SK-N-SH (cell line): ENCODE results near the gene PTPA. TPM values are rescaled to one million over a fixed set of nuclear protein-coding genes. Genes with fewer than 3 reads are reported as not detected.
"Not testable (repeated sequence)": the region's sequence is repeated elsewhere in the genome, so short reads cannot be mapped to it uniquely, and the experiment has no call there.

Source experiments
- CTCF ChIA-PET: fragments of 300-600, 350-600 bp; formaldehyde crosslinking; extraction: SDS; loops from one replicate; lab custom pipeline; 2021; lab: Yijun Ruan, JAX
- POLR2A ChIA-PET: fragments of 350-600 bp; sonication (Branson Sonifier 250); formaldehyde crosslinking; extraction: SDS; loops from one replicate; lab custom pipeline; 2020; ENCODE audit warnings: antibody characterized with exemption, inconsistent platforms; lab: Yijun Ruan, JAX
- DNase-seq: peaks from one replicate; pipeline ENCODE4 v3.0.0; 2012
- H2AFZ ChIP-seq: fragments of 200-600 bp; sonication (generic); 2 replicates; pipeline ENCODE4 v1.8.1; 2016; ENCODE audit warnings: antibody characterized with exemption, mild to moderate bottlenecking, low read depth
- H3F3A ChIP-seq: fragments of 200-600 bp; sonication (generic); replicated peaks from 2 replicates; pipeline ENCODE3; 2016; ENCODE audit warnings: antibody characterized with exemption, mild to moderate bottlenecking; ENCODE audit not compliant: insufficient read depth
- H3K27ac ChIP-seq, 2 experiments: fragments of 200-500 bp in 1 of 2; fragments of 200-600 bp in 1 of 2; sonication (Bioruptor generic) in 1 of 2; sonication (generic), shearing (Covaris generic) in 1 of 2; 2 replicates each; pipeline versions ENCODE4 v1.5.1 to v1.6.1; 2014 to 2016; ENCODE audit warnings: low read depth in 2 of 2, inconsistent platforms in 1 of 2, low read length in 1 of 2, mild to moderate bottlenecking in 1 of 2, mixed read lengths in 1 of 2
- H3K27me3 ChIP-seq: fragments of 200-600 bp; sonication (generic), shearing (Covaris generic); 2 replicates; pipeline ENCODE4 v1.6.1; 2016; ENCODE audit warnings: mixed run types; ENCODE audit not compliant: insufficient read depth
- H3K36me3 ChIP-seq, 2 experiments: fragments of 200-500 bp in 1 of 2; fragments of 200-600 bp in 1 of 2; sonication (Bioruptor generic) in 1 of 2; sonication (generic) in 1 of 2; replicated peaks in 1 of 2; 2 replicates each; pipeline versions ENCODE3 to v1.5.1; 2014 to 2016; ENCODE audit warnings: low read length in 1 of 2, mild to moderate bottlenecking in 1 of 2; ENCODE audit not compliant: insufficient read depth in 2 of 2, control insufficient read depth in 1 of 2
- H3K4me1 ChIP-seq, 2 experiments: fragments of 200-500 bp in 1 of 2; fragments of 200-600 bp in 1 of 2; sonication (Bioruptor generic) in 1 of 2; sonication (generic), shearing (Covaris generic) in 1 of 2; 2 replicates each; pipeline versions ENCODE4 v1.5.1 to v1.6.1; 2014 to 2016; ENCODE audit warnings: low read depth in 1 of 2, low read length in 1 of 2, mixed run types in 1 of 2; ENCODE audit not compliant: insufficient read depth in 2 of 2, control insufficient read depth in 1 of 2
- H3K4me2 ChIP-seq: fragments of 200-600 bp; sonication (generic), shearing (Covaris generic); 2 replicates; pipeline ENCODE4 v1.6.1; 2017; ENCODE audit warnings: mixed run types
- H3K4me3 ChIP-seq, 2 experiments: fragments of 200-500 bp in 1 of 2; fragments of 200-600 bp in 1 of 2; sonication (Bioruptor generic) in 1 of 2; sonication (generic), shearing (Covaris generic) in 1 of 2; 2 replicates each; pipeline versions ENCODE4 v1.5.1 to v1.8.1; 2014 to 2016; ENCODE audit warnings: low read depth in 2 of 2, inconsistent platforms in 1 of 2, low read length in 1 of 2, mild to moderate bottlenecking in 1 of 2, mixed read lengths in 1 of 2, moderate library complexity in 1 of 2
- H3K79me2 ChIP-seq: fragments of 200-600 bp; sonication (generic); 2 replicates; pipeline ENCODE4 v1.8.1; 2017; ENCODE audit warnings: mild to moderate bottlenecking; ENCODE audit not compliant: insufficient read depth
- H3K9ac ChIP-seq: fragments of 200-600 bp; sonication (generic); 2 replicates; pipeline ENCODE4 v1.6.1; 2017; ENCODE audit warnings: mixed run types
- H3K9me2 ChIP-seq: fragments of 200-600 bp; sonication (generic); 2 replicates; pipeline ENCODE4 v1.6.1; 2017; ENCODE audit warnings: mixed run types
- H3K9me3 ChIP-seq: fragments of 200-600 bp; sonication (generic); 2 replicates; pipeline ENCODE4 v1.6.1; 2017; ENCODE audit warnings: mixed run types, mild to moderate bottlenecking, moderate library complexity
- H4K20me1 ChIP-seq: fragments of 200-600 bp; sonication (generic); 2 replicates; pipeline ENCODE4 v1.6.1; 2017; ENCODE audit warnings: mild to moderate bottlenecking, mixed run types; ENCODE audit not compliant: insufficient read depth
- EZH2phosphoT487 ChIP-seq: fragments of 200-600 bp; sonication (generic); IDR thresholded peaks from 2 replicates; pipeline ENCODE4 v1.6.1; 2017; ENCODE audit warnings: low read depth, mixed run types, mild to moderate bottlenecking, antibody characterized with exemption, moderate library complexity, borderline replicate concordance
- FOSL2 ChIP-seq: IDR thresholded peaks from 2 replicates; pipeline ENCODE4 v1.4.0; 2012; ENCODE audit warnings: low read depth, mild to moderate bottlenecking, moderate library complexity, borderline replicate concordance
- FOXJ3 ChIP-seq: sonication (generic); formaldehyde crosslinking; IDR thresholded peaks from 2 replicates; pipeline ENCODE4 v1.5.1; 2020; ENCODE audit warnings: mild to moderate bottlenecking, missing genetic modification reagents
- GABPA ChIP-seq: IDR thresholded peaks from 2 replicates; pipeline ENCODE4 v1.4.0; 2012; ENCODE audit warnings: low read depth, mild to moderate bottlenecking
- JUND ChIP-seq: IDR thresholded peaks from 2 replicates; pipeline ENCODE4 v1.4.0; 2012
- RAD21 ChIP-seq: IDR thresholded peaks from 2 replicates; pipeline ENCODE4 v1.6.1; 2012; ENCODE audit warnings: mild to moderate bottlenecking, low read length
- RCOR1 ChIP-seq: fragments of 150-350 bp; IDR thresholded peaks from 2 replicates; pipeline ENCODE4 v1.6.1; 2017; ENCODE audit warnings: antibody characterized with exemption, low read length
- RXRA ChIP-seq: IDR thresholded peaks from 2 replicates; pipeline ENCODE4 v1.4.0; 2012; ENCODE audit warnings: low read depth, mild to moderate bottlenecking, borderline replicate concordance
- SMC3 ChIP-seq: IDR thresholded peaks from 2 replicates; pipeline ENCODE4 v1.6.1; 2012; ENCODE audit warnings: low read depth, low read length, improper control_type of control experiment
- TAF1 ChIP-seq: IDR thresholded peaks from 2 replicates; pipeline ENCODE4 v1.6.1; 2012; ENCODE audit warnings: low read depth, mild to moderate bottlenecking, low read length, moderate library complexity, borderline replicate concordance
- TCF12 ChIP-seq: IDR thresholded peaks from 2 replicates; pipeline ENCODE4 v1.4.0; 2012
- WGBS: methylation state at CpG from one replicate; pipeline ENCODE4 v1.1.6; 2017; ENCODE audit warnings: low lambda C conversion rate; 5-methylcytosine and 5-hydroxymethylcytosine counted together
- polyA plus RNA-seq, 3 experiments: library from polyadenylated mRNA; depleted of rRNA; stranded (reverse); fragments of >200 nt; gene quantifications; 2 replicates each; pipeline ENCODE4 v1.2.3, GENCODE V29; 2012
- TF ChIP-seq, protein P1 (sequence below): IDR thresholded peaks from 2 replicates; pipeline ENCODE4 v1.4.0; 2012; ENCODE audit warnings: low read depth
- TF ChIP-seq, protein P2 (sequence below): fragments of 150-350 bp; IDR thresholded peaks from 2 replicates; pipeline ENCODE4 v1.6.1; 2017; ENCODE audit warnings: antibody characterized with exemption, low read length, low read depth, borderline replicate concordance

PTPA gene
- polyA plus RNA-seq, 1 of the 3 experiments (the other 2 are of a cell fraction) = 130 TPM

DNA sequence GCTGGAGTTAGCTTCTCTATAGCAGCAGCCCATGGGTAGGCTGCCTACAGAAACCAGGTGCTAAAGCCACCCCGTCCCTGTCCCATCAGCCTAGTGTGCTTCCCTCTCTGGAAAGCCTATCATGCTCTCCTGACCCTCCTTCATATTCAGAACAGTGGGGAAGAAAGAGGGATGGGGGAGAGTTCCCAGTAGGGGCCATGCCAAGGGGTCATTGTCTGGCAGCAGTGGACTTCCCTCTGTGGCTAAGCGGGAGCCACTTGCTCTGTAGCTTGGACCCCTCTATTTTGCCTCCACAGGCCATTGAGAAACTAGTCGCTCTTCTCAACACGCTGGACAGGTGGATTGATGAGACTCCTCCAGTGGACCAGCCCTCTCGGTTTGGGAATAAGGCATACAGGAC, 17.5 kb downstream of the PTPA start:
- no peak for DNase-seq
- no peak for TF ChIP-seq RXRA
- no peak for TF ChIP-seq FOSL2
- TF ChIP-seq, protein P1, sequence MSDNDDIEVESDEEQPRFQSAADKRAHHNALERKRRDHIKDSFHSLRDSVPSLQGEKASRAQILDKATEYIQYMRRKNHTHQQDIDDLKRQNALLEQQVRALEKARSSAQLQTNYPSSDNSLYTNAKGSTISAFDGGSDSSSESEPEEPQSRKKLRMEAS = no peak
- no peak for TF ChIP-seq EZH2phosphoT487
- TF ChIP-seq SMC3 = no peak
- TF ChIP-seq RCOR1 = no peak
- TF ChIP-seq, protein P2, sequence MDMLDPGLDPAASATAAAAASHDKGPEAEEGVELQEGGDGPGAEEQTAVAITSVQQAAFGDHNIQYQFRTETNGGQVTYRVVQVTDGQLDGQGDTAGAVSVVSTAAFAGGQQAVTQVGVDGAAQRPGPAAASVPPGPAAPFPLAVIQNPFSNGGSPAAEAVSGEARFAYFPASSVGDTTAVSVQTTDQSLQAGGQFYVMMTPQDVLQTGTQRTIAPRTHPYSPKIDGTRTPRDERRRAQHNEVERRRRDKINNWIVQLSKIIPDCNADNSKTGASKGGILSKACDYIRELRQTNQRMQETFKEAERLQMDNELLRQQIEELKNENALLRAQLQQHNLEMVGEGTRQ = no peak
- no peak for TF ChIP-seq TCF12
- TF ChIP-seq FOXJ3 = no peak
- ChIA-PET CTCF (interaction anchor here (1.0 to 16.0 kb wide), 2 partner anchors 13 to 482 kb away, joined by 4 to 211 read pairs; no protein-coding TSS in a partner anchor), POLR2A (no interaction called here)
- Histone ChIP-seq H3K9me3 (no peaks in the 10 kb centered on the region), H3K4me2 (no peak overlapping the region), H3K4me1 (peaks cover 3 to 12% of the 10 kb centered on the region in 2 experiments; a peak in 2 of 4 replicates), H3K9me2 (no peaks in the 10 kb centered on the region), H3F3A (peaks cover 4% of the 10 kb centered on the region), H3K79me2 (peaks cover 15% of the 10 kb centered on the region), H3K36me3 (peaks cover 8 to 35% of the 10 kb centered on the region in 2 experiments), H2AFZ (no peak overlapping the region), H3K9ac (no peak overlapping the region), H3K27ac (no peak overlapping the region), H4K20me1 (no peaks in the 10 kb centered on the region), H3K27me3 (no peaks in the 10 kb centered on the region), H3K4me3 (no peak overlapping the region)
- 96% methylated on average over 5 of the region's 5 CpGs for WGBS

DNA sequence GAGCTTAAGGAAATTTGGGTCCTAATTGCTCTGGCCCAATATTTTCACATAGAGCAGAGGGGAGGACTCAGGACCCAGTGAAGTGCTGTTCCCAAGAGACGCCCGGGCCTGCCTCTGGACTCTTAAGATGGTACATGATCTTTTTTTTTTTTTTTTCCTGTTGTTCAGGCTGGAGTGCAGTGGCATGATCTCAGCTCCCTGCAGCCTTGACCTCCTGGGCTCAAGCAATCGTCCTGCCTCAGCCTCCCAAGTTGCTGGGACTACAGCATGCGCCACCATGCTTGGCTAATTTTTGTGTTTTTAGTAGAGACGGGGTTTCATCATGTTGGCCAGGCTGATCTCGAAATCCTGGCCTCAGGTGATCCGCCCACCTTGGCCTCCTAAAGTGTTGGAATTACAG, 19.1 kb downstream of the PTPA start:
- DNase-seq, H3K4me2 ChIP-seq, H3K27ac ChIP-seq, H3K4me3 ChIP-seq, H3K9me2 ChIP-seq, H3K9me3 ChIP-seq, H3K9ac ChIP-seq, H3K27me3 ChIP-seq, H3F3A ChIP-seq, H4K20me1 ChIP-seq, POLR2A ChIA-PET, H2AFZ ChIP-seq: not testable (repeated sequence)
- H3K4me1 ChIP-seq = peaks cover 3 to 12% of the 10 kb centered on the region in 2 experiments; a peak in 2 of 4 replicates
- H3K36me3 ChIP-seq = peaks cover 14 to 29% of the 10 kb centered on the region in 2 experiments
- CTCF ChIA-PET = interaction anchor here (0.8 to 16.0 kb wide), 13 partner anchors 9 to 509 kb away, joined by 3 to 211 read pairs (median 14); partner anchors contain the start of genes C9orf50, CRAT, NTMT1 and PTPA
- whole genome bisulfite sequencing = 91% methylated on average over 7 of the region's 7 CpGs
- H3K79me2 ChIP-seq = 0 out of 2 replicates have a peak, but pooled peaks cover 13% of the 10 kb centered on the region

DNA sequence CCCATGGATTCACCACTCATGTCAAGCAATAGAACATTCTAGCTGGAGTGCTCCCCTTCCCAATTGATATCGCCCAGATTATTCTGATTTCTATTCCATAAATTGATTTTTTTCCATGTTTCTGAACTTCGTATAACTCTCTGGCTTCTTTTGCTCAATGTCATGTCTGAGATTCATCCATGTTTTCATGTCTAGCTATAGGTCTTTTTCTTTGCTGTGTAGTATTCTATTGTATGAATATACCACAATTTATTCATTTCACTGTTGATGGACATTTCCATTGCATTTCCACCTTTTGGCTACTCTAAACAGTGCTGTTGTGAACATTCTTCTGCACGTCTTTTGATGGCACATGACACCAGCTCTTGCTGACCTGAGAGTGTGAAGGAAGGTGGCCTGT, 19.6 kb downstream of the PTPA start:
- Histone ChIP-seq H3K9me2 (no peaks in the 10 kb centered on the region), H3K9me3 (no peaks in the 10 kb centered on the region), H3K36me3 (peaks cover 19 to 32% of the 10 kb centered on the region in 2 experiments), H3K79me2 (0 out of 2 replicates have a peak, but pooled peaks cover 13% of the 10 kb centered on the region), H3K4me3 (no peak overlapping the region), H3K27me3 (no peaks in the 10 kb centered on the region), H3K4me1 (peaks cover under 1 to 12% of the 10 kb centered on the region in 2 experiments; a peak in 2 of 4 replicates), H3F3A (peaks cover 4% of the 10 kb centered on the region), H4K20me1 (no peaks in the 10 kb centered on the region), H3K4me2 (no peak overlapping the region), H2AFZ (no peak overlapping the region), H3K9ac (no peak overlapping the region), H3K27ac (no peak overlapping the region)
- no peak for DNase-seq
- ChIA-PET POLR2A (interaction anchor here (1.2 kb wide), 1 partner anchor 495 kb away, joined by 3 read pairs; the partner anchor contains the start of gene NTMT1), CTCF (interaction anchor here (0.8 to 16.0 kb wide), 23 partner anchors 9 to 509 kb away, joined by 3 to 211 read pairs (median 8); partner anchors contain the start of genes C9orf50, CRAT, IER5L and NTMT1)
- WGBS = 64% methylated on average over 3 of the region's 3 CpGs
- no peak for TF ChIP-seq JUND
- TF ChIP-seq EZH2phosphoT487 = no peak
- TF ChIP-seq FOSL2 = no peak
- TF ChIP-seq RAD21 = no peak
- TF ChIP-seq TAF1 = no peak
- TF ChIP-seq GABPA = no peak
